Bone marrow (tissue), 2 donors: ENCODE results near the gene POM121.
"Not testable (repeated sequence)": the region's sequence is repeated elsewhere in the genome, so short reads cannot be mapped to it uniquely, and the experiment has no call there.

Source experiments
- DNase-seq, 2 donors: peaks; one replicate each; lab custom pipeline; 2025; lab: John Stamatoyannopoulos, UW

The POM121 gene

DNA sequence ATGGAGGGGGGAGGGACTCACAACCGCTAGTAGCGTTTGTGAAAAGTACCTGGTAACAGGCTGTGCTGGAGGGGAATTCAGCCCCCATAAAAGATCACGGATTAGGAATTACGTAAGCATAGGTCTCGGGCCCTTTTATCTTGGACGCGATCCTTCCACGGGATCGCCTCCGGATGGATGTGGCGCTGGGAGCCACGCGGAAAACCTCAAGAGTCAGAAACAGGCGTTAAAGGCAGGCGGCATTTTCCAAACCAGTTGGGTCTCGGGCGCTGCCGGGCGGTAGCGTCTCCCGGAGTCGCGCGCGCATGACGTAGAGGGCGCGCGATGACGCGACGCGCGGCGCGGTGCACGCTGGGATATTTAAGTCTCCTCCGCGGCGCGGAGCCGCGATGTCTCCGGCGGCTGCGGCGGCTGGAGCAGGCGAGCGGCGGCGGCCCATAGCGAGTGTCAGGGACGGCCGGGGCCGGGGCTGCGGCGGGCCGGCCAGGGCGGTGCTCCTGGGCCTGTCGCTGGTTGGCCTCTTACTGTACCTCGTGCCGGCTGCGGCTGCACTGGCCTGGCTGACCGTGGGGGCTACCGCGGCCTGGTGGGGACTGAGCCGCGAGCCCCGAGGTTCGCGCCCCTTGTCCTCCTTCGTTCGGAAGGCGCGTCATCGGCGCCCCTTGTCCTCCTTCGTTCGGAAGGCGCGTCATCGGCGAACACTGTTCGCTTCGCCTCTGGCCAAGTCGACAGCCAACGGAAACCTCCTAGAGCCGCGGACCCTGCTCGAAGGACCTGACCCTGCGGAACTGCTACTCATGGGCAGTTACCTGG is at the start of gene POM121:
Gene POM121 (plus strand): TSS at position 363 of the 813 bp plus-strand sequence. CDS start 27 bp downstream, at position 390.
- DNase-seq, result peak; percentile 41 to 75

DNA sequence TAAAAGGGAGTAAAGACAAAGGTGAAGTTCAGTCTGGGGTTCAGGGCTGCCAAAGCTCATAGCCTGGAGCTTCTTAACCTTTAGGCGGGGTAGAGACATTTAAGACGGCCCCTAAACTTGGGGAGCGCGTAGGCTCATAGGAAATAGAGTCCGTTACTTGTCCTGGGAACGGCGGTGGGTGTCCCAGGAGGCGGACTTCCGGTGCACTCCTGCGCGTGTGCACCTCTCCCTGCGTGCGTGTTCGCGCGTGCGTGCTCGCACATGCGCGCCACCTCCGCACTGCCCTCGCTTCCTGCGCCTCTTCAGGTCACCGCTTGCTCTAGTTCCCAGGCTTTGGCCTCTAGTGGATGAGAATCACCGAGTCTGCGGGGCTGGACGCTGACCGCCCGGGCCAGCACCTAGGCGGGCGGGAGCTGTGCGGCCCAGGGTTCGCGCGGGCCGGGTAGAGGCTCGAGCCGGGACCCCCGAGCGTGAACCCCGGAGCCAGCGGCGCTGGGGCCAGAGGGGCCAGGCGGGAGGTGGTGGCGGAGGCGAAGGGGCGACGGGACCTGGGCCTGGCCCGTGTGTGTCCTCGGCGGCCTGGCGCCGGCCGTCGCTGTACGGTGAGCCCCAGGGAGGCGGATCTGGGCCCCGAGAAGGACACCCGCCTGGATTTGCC is 45.7 kb upstream of the POM121 start:
- DNase-seq, result peak; percentile 32 to 62

DNA sequence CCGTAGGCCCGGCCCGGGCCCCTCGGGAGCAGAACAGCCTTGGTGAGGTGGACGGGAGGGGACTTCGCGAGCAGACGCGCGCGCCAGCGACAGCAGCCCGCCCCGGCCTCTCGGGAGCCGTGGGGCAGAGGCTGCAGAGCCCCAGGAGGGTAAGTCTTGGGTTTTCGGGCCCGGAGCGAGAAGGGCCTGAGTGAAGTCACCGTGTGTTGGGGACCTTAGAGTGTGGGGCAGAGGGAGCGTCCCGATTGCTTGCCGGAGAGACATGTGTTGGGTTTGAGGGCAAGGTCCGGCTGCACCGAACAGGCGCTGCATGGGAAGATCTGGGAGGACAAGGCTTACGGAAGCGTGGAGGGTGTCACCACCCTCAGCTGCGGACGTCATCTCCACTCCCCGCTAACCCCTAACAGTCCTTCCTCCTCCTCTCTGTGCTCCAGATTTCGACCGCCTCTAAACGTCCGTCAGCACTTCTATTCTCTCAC is 45.1 kb upstream of the POM121 start:
- peak; percentile 5 to 14 for DNase-seq

DNA sequence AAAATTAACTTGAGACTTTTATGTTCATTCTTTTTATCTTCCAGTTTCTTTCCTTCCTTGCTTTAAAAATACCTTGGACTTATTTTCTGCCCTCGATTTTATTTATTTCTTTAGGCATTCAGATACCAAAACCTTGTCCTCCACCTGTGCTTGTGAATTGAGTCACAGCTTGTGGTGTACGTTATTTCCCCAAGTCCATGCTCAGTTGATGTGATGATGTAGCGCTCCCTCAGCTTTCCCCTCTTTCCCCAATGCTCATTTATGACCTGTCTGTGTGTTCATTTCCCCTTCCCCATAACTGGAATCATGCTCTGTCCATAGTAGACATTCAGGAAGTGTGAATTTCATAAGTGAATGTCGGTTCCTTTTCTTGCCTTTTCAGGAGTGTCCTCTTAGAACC is 33.1 kb upstream of the POM121 start:
- not testable (repeated sequence) for DNase-seq

DNA sequence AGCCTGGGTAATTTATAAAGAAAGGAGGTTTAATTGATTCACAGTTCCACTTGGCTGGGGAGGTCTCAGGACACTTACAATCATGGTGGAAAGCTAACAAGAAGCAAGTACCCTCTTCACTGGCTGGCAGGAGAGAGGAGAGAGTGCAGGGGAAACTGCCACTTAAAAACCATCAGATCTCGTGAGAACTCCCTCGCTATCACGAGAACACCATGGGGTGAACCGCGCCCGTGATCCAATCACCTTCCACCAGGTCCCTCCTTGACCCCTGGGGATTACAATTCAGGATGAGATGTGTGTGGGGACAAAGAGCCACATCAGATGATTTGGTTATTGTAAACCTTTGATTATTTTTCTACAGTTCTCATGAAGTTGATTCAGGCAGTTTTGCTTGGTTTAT is 20.2 kb upstream of the POM121 start:
- not testable (repeated sequence) for DNase-seq

DNA sequence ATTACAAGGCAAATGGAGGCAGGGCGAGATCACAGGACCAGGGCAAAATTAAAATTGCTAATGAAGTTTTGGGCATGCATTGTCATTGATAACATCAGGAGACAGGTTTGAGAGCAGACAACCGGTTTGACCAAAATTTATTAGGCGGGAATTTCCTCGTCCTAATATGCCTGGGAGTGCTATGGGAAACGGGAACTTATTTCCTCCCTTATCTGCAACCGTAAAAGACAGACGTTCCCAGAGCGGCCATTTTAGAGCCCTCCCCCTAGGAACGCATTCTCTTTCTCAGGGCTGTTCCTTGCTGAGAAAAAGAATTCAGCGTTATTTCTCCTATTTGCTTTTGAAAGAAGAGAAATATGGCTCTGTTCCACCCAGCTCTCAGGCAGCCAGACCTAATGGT is 16.5 kb upstream of the POM121 start:
- not testable (repeated sequence) for DNase-seq

DNA sequence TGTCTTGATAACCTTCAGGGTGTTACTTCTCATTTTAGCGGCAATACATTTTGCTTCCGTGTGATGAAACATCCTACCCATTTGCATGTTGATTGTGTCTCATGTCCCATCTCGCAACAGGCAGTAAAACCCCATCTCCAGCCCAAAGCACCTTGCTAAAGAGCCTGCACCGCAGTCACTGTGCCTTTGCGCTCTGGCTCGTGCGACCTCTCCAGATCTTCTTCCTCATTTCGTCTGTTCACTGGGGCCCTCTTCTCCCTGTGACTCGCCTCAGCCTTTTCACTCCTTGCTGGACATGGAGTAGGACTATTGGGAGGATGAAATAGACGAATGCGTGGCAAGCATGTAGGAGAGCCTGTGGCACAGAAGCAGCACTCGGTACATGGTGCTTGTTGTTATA is 13.5 kb upstream of the POM121 start:
- DNase-seq, result not testable (repeated sequence)

DNA sequence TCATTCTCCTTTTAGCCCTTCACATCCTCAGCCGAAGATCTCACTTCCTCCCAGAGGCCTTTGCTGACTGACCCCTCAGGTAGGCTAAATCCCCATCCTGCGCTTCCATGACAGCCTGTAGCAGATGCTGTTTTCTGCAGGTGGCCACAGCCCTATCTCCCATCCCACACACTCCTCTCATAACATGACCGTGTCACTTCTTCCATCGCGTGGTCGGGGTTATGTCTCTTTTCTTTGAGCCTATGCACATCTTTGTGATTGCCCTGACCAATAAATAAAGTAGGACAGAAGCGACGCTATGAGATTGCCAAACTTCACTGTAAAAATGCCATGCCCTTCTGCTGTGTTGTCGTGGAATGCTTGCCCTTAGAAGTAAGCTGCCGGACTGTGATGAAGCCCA is 11.1 kb upstream of the POM121 start:
- DNase-seq, result not testable (repeated sequence)

DNA sequence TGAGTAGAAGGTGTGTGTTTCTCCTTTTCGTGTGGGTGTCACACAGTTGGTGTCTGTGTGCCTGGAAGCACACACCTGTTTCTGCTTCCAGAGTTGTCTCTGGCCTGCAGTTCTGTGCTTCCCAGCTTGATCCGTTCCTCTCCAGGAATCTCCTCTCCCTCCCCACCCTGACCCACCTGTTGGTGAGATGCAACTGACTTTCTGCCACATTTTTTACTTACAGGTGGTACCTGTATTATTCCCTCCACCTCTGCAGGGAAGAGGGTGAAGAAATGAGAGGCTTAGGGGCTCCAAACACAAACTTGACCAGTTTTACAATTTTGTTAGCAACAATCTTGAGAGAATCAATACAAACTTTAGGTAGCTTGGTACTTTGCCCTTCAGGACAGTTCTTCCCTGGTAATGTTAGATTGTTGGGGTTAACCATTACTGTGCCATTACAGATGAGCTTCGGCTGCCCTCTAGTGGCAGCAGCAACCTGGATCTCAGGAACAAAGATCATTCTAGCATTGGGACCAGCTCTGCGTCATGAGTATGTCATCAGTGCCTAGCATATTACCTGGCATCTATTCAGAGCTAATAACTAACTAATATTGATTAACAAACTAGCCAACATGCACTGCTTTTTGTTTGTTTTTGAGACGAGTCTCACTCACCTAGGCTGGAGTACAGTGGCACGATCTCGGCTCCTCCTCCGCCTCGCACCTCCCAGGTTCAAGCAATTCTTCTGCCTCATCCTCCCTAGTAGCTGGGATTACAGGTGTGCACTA is 10.0 kb upstream of the POM121 start:
- peak; percentile 1 to 44 for DNase-seq

DNA sequence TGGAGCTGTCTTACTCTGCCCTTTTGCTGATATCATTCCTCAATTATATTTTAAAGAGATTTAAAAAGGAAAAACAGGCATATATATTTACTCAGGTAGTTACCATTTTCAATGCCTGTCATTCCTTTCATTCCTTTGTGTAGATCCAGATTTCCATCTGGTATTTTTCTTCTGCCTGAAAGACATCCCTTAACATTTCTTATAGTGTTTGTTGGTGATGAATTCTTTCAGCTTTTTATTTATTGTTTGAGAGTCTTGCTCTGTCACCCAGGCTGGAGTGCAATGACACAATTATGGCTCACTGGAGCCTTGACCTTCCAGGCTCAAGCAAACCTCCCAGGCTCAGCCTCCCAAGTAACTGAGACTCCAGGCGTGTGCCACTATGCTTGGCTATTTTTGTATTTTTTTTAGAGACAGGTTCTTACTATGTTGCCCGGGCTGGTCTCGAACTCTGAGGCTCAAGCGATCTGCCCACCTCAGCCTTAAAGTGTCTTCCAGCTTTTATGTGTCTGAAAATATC is 5.6 kb upstream of the POM121 start:
- DNase-seq, result no peak

DNA sequence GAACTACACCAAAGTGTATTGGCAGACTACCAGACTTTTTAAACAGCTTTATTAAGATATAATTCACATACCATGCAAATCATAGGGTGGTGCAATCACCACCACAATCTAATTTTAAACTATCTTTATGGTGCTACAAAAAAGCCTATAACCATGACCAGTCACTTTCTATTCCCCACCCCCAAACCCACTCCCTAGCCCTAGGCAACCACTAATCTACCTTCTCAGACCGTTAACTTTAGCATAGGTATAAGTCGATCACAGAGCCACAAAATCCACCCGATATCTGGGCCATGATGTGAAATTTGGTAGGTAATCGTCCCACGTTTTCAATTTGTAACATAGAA is 536 bp upstream of the POM121 start:
- DNase-seq, result no peak

DNA sequence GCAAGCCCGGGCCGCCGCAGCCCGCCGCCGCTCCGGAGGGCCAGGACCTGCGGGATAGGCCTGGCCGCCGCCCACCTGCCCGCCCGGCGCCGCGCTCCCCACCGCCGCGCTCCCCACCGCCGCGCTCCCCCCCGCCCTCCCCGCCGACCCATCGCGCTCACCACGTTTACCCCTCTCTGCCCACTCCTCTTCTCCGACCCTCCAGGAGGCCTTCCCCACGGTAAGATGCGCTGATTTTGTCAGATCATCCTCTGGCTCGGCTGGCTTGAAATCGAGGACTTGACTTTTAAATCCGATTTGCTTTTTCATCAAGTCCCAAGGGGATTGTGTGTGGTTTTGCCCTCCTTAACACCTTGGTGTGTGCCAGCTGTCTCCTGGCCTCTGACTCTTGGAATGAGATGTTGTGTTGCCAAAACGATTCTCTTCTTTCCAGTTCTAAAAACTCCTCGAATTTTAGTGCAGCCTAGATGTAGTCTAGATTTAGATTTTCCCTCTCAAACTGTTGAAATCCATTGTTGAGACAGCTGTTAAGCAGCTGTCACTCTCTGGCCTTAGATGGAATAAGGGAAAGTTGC is 738 bp downstream of the POM121 start:
- no peak for DNase-seq

DNA sequence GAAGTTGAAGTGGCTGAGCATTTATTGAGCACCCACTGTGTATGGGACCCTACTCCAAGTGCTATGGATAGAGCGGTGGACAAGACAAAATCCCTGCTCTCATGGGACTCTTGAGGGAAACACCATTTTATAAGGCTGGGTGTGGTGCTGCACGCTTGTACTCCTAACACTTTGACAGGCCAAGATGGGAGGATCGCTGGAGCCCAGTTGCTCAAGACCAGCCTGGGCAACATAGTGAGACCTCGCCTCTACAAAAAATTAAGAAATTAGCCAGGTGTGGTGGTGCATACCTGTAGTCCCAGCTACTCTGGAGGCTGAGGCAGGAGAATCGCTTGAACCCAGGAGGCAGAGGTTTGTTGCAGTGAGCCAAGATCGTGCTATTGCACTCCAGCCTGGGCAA is 2.9 kb downstream of the POM121 start:
- not testable (repeated sequence) for DNase-seq

DNA sequence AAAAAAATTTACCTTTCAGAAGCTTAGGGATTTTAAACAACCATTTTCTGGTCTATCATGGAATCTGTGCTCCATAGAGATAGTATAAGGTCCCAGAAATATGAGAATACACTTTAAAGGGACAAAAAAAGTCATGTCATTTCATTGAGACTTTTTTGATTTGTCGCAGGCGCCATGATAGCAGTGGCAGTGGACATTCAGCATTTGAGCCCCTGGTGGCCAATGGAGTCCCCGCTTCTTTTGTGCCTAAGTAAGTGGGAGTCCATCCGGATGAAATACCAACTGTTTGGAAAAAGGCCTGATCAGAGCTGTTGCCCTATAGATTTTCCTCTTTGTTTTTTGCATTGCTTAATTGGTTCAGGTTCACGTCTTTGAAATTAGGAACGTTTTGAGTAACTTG is 3.3 kb downstream of the POM121 start:
- DNase-seq, result not testable (repeated sequence)

DNA sequence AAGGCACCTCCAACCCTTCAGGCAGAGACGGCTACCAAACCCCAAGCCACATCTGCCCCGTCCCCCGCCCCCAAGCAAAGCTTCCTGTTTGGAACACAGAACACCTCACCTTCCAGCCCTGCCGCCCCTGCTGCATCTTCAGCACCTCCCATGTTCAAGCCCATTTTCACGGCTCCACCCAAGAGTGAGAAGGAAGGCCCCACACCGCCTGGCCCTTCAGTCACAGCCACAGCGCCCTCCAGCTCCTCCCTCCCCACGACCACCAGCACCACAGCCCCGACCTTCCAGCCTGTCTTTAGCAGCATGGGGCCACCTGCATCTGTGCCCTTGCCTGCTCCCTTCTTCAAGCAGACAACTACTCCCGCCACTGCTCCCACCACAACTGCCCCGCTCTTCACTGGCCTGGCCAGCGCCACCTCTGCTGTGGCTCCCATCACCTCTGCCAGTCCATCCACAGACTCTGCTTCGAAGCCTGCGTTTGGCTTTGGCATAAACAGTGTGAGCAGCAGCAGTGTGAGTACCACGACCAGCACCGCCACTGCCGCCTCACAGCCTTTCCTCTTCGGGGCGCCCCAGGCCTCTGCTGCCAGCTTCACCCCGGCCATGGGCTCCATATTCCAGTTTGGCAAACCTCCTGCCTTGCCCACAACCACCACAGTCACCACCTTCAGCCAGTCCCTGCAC is 17.3 kb downstream of the POM121 start:
- DNase-seq, result not testable (repeated sequence)

DNA sequence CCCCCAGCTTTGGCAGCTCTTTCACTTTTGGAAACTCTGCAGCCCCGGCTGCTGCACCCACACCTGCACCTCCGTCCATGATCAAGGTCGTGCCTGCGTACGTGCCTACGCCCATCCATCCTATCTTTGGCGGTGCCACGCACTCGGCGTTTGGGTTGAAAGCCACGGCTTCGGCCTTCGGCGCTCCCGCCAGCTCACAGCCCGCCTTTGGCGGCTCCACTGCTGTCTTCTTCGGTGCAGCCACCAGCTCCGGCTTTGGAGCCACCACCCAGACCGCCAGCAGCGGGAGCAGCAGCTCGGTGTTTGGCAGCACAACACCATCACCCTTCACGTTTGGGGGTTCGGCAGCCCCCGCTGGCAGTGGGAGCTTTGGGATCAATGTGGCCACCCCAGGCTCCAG is 18.1 kb downstream of the POM121 start:
- not testable (repeated sequence) for DNase-seq

DNA sequence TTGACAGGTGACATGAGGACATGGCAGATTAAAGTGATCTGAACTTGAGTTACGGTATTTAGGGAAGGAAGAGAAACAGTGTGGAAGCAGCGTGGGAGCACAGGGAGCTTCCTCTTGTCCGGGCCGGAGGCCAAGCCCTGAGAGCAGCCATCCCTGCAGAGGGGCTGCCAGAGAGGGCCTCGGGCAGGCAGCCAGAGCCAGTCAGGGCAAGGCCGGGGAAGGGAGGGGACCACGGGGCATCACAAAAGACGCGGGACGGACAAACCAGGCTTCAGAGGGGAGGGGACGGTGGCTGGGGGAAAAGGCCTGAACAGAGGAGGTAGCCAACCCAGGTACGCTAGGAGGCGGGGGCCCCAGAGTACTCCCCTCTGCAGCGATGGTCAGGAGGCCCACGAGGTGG is 20.0 kb downstream of the POM121 start:
- not testable (repeated sequence) for DNase-seq

DNA sequence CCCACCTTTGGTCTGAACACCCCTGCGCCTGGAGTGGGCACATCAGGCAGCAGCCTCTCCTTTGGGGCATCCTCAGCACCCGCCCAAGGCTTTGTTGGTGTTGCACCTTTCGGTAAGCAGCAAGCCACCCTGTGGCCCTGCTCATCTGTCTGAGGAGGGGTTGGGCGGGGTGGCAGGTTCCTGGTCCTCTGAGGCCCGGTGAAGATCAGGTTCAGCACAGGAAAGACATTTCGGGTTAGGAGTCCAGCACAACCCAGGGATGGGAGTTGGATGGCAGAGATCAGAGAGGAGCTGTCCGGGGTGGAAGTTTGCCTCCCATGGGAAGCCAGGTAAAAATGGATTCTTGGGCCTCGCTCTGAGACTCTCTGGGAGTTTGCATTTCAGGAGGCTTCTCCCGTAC is 20.7 kb downstream of the POM121 start:
- DNase-seq, result not testable (repeated sequence)

DNA sequence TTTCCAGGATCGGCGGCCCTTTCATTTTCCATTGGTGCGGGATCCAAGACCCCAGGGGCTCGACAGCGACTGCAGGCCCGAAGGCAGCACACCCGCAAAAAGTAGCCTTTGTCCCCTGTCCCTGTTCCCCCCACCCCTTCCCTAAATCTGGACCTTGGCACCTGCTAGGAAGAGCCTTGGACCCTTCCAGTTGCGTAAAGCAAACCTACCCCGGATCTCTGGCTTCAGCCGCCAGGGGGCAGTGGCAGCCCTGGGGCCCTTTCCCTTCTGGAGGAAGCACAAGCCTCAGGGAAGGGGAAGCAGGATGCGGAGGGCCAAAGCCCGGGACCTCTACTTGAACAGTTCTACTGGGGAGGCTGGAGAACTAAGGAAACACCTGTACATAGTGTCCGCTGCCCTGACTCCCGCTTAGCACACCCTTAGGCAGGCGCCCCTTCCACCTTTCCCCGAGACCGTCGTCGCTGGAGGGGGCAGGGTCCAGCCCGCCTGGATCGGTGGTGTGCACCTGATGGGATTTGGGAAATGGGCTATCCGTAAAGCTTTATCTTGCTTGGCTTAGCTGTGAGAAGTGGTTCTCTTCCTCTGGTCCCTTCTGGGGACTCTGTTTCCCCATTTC is 21.3 kb downstream of the POM121 start:
- DNase-seq, result not testable (repeated sequence)

DNA sequence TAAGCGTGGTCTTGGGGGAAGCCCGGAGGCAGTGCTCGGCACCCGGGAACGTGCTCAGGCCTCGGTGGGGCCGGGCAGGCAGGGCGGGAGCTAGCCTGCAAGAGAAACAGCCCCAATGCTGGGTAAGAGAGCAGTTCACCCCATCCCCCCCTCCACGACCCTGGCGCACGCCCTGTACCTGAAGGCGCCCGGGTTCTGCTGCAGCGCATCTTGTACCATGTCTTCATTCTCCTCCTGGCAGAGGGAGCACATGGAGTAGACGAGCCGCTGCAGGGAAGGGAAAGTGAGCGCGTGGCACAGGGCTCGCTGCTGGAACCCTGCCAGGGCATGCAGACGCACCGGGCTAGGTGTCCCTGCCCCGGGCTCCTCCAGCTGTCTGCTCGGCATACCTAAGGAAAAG is 23.8 kb downstream of the POM121 start:
- not testable (repeated sequence) for DNase-seq

DNA sequence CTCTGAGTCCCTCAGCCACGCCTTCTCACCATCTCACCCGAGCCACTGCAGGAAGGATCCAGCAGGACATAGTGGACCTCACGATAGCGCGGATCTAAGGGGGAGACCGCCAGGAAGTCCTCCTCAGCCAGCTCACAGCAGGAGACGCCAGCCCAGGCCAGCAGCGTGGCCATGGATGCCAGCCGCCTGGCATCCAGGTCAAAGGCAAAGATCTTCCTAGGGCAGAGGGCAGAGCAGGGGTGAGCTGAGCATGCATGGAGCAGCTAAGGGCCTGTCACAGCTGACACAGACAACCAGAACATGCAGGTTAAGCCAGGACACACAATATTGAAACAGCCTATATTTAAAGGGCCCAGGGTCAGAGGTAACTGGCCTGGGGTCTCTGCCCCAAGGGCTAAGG is 24.4 kb downstream of the POM121 start:
- not testable (repeated sequence) for DNase-seq
